ES-I3 (cell line): ENCODE data around the gene LRRTM3.

ENCODE experiments used
- H3K36me3 ChIP-seq: 2 replicates; pipeline ENCODE4 v1.6.1; 2013; ENCODE audit warnings: mild to moderate bottlenecking, low read length, control low read depth, moderate library complexity; ENCODE audit not compliant: insufficient read depth
- H3K4me1 ChIP-seq: 2 replicates; pipeline ENCODE4 v1.6.1; 2013; ENCODE audit warnings: mild to moderate bottlenecking, control low read depth, low read length; ENCODE audit not compliant: insufficient read depth
- H3K9ac ChIP-seq: 2 replicates; pipeline ENCODE4 v1.6.1; 2013; ENCODE audit warnings: low read depth, mild to moderate bottlenecking, low read length, moderate library complexity
- H3K9me3 ChIP-seq: 2 replicates; pipeline ENCODE4 v1.6.1; 2013; ENCODE audit warnings: mild to moderate bottlenecking, low read length, moderate library complexity; ENCODE audit not compliant: control insufficient read depth, insufficient read depth

Gene LRRTM3

DNA sequence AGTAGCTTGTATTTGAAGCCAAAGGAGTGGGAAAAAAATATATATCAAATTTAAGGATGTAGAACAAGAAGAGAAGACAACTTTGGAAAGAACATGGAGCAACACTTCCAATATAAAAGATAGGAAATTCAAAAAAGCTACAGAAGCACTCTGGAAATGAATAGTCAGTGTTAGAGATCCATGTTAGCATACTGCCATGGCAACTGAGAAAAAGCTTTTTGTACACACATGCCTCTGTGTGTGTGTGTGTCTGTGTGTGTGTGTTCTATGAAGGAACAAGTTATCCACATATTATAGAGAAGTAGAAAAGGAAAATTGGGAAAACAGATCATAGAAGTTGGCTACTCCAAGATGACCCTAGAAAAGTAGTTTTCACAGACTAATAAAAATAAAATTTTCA, 96.3 kb downstream of the LRRTM3 start:
- Histone ChIP-seq H3K36me3 (no peaks in the 10 kb centered on the region), H3K9me3 (no peaks in the 10 kb centered on the region), H3K4me1 (no peaks in the 10 kb centered on the region), H3K9ac (no peak overlapping the region)

DNA sequence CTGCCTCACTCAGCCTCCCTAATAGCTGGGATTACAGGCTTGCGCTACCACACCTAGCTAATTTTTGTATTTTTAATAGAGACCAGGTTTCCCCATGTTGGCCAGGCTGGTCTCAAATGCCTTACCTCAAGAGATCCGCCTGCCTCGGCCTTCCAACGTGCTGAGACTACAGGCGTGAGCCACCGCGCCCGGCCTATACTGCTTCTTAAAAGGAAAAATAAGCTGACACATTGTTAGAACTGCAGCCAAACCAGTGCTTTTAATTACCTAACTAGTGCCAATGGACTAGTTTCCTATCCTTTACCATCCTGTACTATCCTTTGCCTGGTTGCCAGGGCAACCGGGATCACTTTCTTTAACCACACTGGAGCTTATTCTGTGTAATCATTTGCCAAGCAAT, 108.0 kb downstream of the LRRTM3 start:
- Histone ChIP-seq H3K9me3 (no peaks in the 10 kb centered on the region), H3K9ac (no peak overlapping the region), H3K4me1 (no peaks in the 10 kb centered on the region), H3K36me3 (no peaks in the 10 kb centered on the region)

DNA sequence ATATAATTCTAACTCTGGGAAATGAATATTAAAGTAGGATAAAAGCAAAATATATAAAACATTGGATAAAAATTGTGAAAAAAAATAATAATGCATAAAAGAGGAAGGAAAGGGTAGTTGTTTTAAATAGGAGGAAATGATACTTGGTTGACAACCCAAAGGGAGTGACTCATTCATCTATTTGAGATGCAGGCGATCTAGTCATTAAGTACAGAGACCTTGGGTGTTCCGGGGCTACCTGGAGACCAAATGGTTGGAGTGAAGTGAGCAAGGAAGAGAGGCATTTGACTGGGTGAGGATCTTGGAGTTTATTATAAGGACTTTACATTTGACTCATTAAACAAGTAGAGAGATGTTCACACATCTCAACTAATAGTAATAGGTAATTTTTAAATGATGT, 111.0 kb downstream of the LRRTM3 start:
- no peaks in the 10 kb centered on the region for H3K4me1 ChIP-seq
- no peaks in the 10 kb centered on the region for H3K9me3 ChIP-seq
- no peak overlapping the region for H3K9ac ChIP-seq
- no peaks in the 10 kb centered on the region for H3K36me3 ChIP-seq

DNA sequence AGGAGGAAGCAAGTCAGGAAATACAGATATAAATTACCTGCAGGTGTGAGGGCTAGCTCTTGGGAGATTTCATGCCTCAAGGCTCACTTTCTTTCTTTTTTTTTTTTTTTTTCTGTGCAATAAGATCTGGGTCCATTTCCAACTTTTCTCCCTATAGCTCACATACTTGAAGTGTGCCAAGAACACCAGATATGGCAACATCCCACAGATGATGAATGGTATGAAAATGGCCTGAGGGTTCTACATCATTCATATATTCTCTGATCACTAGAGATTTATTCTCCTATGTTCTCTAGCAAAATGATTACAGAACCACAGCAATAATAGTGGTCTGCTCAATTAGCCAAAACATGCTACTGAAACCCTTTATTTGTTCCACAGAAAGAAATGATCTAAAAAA, 117.2 kb downstream of the LRRTM3 start:
- H3K36me3 ChIP-seq = no peaks in the 10 kb centered on the region
- no peak overlapping the region for H3K9ac ChIP-seq
- H3K9me3 ChIP-seq = no peaks in the 10 kb centered on the region
- no peaks in the 10 kb centered on the region; the same call in 1 of the 2 replicates for H3K4me1 ChIP-seq

DNA sequence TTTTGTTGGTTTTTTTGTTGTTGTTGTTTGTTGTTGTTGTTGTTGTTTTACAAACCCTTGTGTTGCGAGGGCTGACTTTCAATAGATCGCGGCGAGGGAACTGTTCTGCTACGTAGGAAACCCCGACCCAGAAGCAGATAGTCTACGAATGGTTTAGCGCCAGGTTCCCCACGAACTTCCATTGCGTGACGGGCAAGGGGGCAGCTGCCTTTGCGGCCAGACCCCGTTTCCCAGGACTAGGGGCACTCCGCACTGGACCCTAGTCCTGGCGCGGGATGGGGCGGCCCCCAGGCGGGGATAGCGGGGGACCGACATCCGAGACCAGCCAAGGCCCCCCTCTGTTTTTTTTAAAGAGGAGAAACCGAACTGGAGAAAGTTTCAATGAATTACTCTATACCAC, 119.6 kb downstream of the LRRTM3 start:
- no peaks in the 10 kb centered on the region; the same call in 1 of the 2 replicates for H3K4me1 ChIP-seq
- H3K9ac ChIP-seq = no peak overlapping the region
- no peaks in the 10 kb centered on the region for H3K36me3 ChIP-seq
- H3K9me3 ChIP-seq = no peaks in the 10 kb centered on the region

DNA sequence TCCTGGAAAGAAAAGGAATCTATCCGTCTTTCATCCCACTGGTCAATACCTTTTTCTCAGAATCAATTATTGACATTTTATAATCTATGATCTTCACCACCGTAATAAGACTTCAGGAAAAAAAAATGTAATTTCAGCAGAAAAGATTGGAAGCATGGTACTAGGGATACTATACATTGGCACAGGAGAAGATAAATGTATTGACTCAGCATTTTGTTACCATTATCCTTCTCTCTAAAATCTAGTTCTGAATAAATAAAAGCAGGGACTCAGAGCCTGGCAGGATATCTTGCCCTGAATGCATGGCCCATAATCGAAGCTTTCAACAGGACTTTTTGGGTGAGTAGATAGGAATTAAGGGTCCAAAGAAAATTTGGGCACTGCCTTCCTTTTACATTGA, 120.7 kb downstream of the LRRTM3 start:
- Histone ChIP-seq H3K9me3 (no peaks in the 10 kb centered on the region), H3K4me1 (no peaks in the 10 kb centered on the region; the same call in 1 of the 2 replicates), H3K9ac (no peak overlapping the region), H3K36me3 (no peaks in the 10 kb centered on the region)

DNA sequence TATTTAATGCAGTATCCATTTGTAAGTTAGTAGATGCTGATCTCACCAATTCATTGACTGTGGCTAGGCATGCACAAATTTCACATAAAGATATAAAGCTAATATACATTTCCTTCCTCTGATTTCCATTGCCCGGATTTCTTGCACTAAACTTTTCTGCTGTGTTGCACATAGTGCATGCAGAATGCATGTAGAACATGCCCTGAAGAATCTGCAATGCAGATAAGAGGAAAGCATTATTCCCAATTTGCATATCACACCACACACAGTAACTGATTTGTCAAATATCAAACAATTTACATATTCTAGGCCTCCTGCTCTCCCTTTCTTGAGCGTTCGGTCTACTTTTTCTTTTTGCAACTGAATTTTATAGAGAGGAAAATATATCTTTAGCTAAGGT, 124.2 kb downstream of the LRRTM3 start:
- H3K36me3 ChIP-seq = no peaks in the 10 kb centered on the region
- H3K9me3 ChIP-seq = no peaks in the 10 kb centered on the region
- no peak overlapping the region for H3K9ac ChIP-seq
- no peaks in the 10 kb centered on the region; the same call in 1 of the 2 replicates for H3K4me1 ChIP-seq

DNA sequence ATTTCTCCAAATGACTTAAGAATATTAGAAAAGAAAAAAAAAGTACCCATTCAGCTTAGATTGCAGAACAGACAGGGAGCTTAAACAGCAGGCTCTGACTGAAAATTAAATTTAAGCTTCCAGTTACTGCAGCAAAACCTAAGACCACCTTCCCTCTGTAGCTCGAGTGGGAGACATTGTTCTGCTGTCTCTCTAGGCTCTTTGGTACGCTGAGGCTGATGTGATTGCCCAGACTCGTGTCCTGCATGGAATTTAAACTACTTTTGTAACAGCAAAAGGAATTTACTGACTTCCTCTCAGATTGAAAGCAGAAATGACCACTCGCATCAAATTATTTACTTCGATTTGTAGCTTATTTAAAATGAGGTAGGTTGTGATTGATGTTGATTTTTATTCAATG, 124.6 kb downstream of the LRRTM3 start:
- no peaks in the 10 kb centered on the region for H3K36me3 ChIP-seq
- no peak overlapping the region for H3K9ac ChIP-seq
- no peaks in the 10 kb centered on the region; the same call in 1 of the 2 replicates for H3K4me1 ChIP-seq

DNA sequence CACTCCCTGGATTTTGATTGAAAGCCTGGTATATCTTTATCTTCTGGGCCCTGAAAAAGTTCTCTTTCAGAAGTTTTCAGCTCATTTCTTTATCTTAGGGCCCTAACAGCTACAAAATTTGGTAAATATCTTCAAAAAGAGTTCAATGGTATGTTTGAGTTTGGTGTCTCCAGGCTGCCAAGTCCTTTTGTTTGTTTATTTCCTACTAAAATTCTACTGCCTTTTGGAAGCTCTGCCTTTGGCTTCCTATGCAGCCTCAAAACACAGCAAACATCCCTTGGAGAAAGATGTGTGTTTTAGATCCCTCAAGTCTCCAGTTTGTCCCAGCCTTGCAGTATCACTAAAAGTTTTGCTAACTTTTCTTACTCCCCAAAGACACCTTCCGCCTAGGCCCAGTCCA, 146.8 kb downstream of the LRRTM3 start:
- Histone ChIP-seq H3K9me3 (no peaks in the 10 kb centered on the region), H3K4me1 (no peaks in the 10 kb centered on the region), H3K9ac (no peak overlapping the region), H3K36me3 (no peaks in the 10 kb centered on the region)

More for the DNA sequence above, 124.6 kb downstream of the LRRTM3 start:
- H3K9me3 ChIP-seq = no peaks in the 10 kb centered on the region

DNA sequence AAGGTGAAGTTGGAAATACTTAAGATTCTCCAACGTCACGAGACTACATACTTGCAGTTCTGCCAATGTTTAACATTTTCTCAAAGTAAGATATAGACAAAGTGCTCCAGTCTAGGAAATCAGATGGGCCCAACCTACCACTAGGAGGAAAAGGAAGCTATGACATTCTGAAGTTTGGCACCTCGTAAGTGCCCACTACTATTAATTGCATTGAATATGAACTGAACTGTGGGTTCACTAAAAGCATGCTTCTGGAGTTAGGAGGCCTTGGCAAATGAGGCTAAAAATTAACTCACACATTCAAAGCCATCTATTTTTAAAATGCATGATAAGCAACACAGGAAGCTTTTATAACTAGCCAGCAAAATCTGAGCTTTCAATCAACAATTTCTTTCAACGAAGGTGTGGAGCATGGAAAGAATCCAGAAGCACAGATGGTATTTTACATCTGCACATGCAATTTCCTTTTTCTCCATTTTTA, 149.7 kb downstream of the LRRTM3 start:
- no peaks in the 10 kb centered on the region for H3K36me3 ChIP-seq
- no peaks in the 10 kb centered on the region for H3K9me3 ChIP-seq
- H3K9ac ChIP-seq = no peak overlapping the region
- H3K4me1 ChIP-seq = no peaks in the 10 kb centered on the region

DNA sequence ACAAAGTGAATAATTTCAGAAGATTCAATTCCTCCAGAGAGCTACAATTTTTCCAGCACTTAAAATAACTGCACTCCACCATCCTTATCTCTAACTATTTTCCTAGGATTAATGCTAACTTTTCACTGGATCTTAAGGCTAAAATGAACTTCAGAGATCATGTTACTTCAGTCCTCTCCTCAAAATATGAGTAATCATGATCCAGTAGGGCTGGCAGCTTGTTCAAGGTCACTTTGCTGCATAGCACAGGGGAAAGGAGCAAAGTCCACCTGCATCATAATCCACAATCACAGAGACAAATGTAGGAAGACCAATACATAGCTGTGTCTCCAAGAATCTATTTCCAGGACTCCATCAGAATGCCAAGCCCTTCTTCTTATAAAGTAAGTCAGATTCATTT, 150.3 kb downstream of the LRRTM3 start:
- Histone ChIP-seq H3K9ac (no peak overlapping the region), H3K36me3 (no peaks in the 10 kb centered on the region), H3K4me1 (no peaks in the 10 kb centered on the region), H3K9me3 (no peaks in the 10 kb centered on the region)

DNA sequence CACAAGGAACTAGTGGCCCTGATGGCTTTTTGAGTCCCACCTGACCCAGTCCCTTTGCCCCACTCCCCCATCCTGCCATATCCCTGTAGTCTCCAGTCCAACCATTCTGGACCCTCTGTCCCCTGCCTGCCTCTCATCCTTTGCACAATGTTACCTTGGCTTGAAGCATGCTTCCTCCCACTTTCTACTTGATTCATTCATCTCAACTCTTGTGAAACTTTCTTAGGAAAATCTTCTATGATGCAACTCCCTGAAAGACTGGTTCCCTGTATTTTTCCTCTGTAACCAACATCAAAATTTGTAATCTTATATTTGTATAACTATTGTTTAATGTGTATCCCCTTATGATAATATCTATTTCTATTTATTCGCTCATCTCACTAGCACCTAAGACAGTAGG, 151.5 kb downstream of the LRRTM3 start:
- H3K36me3 ChIP-seq = no peaks in the 10 kb centered on the region
- H3K9me3 ChIP-seq = no peaks in the 10 kb centered on the region
- no peak overlapping the region for H3K9ac ChIP-seq
- H3K4me1 ChIP-seq = no peaks in the 10 kb centered on the region

DNA sequence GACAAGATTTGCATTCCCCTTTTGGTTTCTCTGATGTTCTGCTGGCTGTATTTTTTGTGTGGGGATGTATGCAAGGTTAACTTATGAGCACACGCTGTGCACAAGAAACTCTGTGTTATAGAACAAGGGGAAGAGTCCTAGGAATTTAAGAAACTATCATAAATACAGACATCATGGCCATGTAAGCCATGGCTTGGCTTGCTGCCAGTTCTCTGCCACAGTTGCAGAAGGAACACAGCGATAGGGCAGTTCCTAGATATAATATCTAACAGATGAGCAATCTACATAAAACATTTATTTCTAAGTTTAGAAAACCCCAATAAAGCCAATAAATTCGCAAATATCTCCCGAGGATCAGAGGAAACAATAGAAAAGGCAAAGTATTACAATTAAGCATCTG, 153.3 kb downstream of the LRRTM3 start:
- no peaks in the 10 kb centered on the region for H3K9me3 ChIP-seq
- H3K36me3 ChIP-seq = no peaks in the 10 kb centered on the region

DNA sequence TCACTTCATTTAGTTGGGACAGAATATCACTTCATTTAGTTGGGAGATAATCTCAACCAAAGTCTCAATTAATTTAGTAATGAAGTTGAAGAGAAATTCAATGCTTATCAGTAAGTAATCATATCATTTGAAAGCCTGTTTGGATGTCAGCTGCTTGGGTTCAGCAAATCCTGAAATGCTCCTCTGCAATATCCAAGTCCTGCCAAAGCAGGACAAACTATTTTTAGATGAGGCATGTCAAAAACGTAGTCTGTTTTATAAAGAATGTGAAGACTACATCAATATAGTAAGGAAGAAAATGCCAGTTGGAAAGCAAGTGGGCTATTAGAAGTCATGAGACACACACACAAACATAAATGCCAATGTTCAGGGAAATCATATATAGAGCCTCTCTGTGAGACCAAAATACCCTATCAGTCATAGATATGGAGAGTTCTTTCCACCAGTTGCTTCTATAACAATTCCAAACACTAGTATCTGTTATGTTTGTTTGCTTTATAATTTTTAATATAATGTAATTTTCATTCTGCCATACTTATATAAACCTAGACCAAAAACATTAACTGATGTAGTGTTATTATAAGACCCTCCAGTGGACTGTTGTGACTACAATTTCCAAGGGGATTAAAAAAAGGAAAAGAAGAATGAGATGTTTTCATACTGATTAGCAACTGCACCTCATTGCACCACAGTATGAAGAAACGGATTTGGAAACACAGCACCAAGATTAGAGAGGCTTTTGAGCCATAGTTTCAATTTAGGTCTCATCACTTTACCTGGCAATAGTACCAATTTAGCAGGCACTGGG, 160.7 kb downstream of the LRRTM3 start:
- Histone ChIP-seq H3K9ac (no peak overlapping the region), H3K4me1 (no peaks in the 10 kb centered on the region), H3K36me3 (no peaks in the 10 kb centered on the region), H3K9me3 (no peaks in the 10 kb centered on the region)

More for the DNA sequence above, 153.3 kb downstream of the LRRTM3 start:
- Histone ChIP-seq H3K4me1 (no peaks in the 10 kb centered on the region), H3K9ac (no peak overlapping the region)

DNA sequence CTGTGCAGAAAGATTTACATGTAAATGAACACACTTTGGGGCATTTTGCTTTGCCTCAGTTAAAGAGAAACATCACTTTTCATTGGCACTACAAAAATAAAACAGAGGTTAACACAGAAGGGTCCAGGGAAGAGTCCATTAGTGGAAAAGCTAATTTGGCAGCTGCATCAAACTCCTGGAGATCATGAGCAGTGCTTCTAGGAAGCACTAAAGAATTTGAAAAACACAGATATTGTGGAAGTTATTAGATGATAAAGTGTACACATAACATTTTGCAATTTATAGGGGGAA, 161.2 kb downstream of the LRRTM3 start:
- Histone ChIP-seq H3K9ac (no peak overlapping the region), H3K9me3 (no peaks in the 10 kb centered on the region), H3K36me3 (no peaks in the 10 kb centered on the region), H3K4me1 (no peaks in the 10 kb centered on the region)
